Activated T-cell treated with anti-CD3 and anti-CD28 coated beads, Interleukin-2, amount 50 U/mL, for 24 hours (primary cell): ENCODE measurements around the gene LLGL1.
A peak's percentile ranks its signal among the peaks of the same experiment; 100 is the strongest.

Source experiments
- DNase-seq: peaks from one replicate; pipeline ENCODE4 v3.0.0-alpha.2; 2020
- H3K27ac Mint-ChIP-seq: 2 replicates; pipeline ENCODE4 v1.8.0; 2020; ENCODE audit warnings: mild to moderate bottlenecking, mixed read lengths
- H3K27me3 Mint-ChIP-seq: 2 replicates; pipeline ENCODE4 v1.8.0; 2020; ENCODE audit warnings: mixed read lengths
- H3K36me3 Mint-ChIP-seq: 2 replicates; pipeline ENCODE4 v1.8.0; 2020; ENCODE audit warnings: low read depth, mixed read lengths
- H3K4me1 Mint-ChIP-seq: 2 replicates; pipeline ENCODE4 v1.8.0; 2020; ENCODE audit warnings: low read depth, mixed read lengths
- H3K4me3 Mint-ChIP-seq: 2 replicates; pipeline ENCODE4 v1.8.0; 2020; ENCODE audit warnings: mild to moderate bottlenecking, moderate library complexity, mixed read lengths
- H3K9me3 Mint-ChIP-seq: 2 replicates; pipeline ENCODE4 v1.8.0; 2020; ENCODE audit warnings: mixed read lengths

Gene LLGL1

GRCh38 chr17:18280249-18280648, 54.8 kb downstream of the LLGL1 start:
- Mint-ChIP-seq H3K9me3 (no peaks in the 10 kb centered on the region), H3K4me3 (no peak overlapping the region), H3K27ac (no peak overlapping the region), H3K36me3 (peaks cover 93% of the 10 kb centered on the region), H3K4me1 (no peaks in the 10 kb centered on the region), H3K27me3 (no peaks in the 10 kb centered on the region)
- DNase-seq: no peak

GRCh38 chr17:18280766-18281371, 55.4 kb downstream of the LLGL1 start:
- Mint-ChIP-seq H3K36me3 (peaks cover 93% of the 10 kb centered on the region), H3K27me3 (no peaks in the 10 kb centered on the region), H3K9me3 (no peaks in the 10 kb centered on the region), H3K27ac (peak overlapping the region; percentile 38), H3K4me3 (no peak overlapping the region), H3K4me1 (no peaks in the 10 kb centered on the region)
- no peak for DNase-seq

DNA sequence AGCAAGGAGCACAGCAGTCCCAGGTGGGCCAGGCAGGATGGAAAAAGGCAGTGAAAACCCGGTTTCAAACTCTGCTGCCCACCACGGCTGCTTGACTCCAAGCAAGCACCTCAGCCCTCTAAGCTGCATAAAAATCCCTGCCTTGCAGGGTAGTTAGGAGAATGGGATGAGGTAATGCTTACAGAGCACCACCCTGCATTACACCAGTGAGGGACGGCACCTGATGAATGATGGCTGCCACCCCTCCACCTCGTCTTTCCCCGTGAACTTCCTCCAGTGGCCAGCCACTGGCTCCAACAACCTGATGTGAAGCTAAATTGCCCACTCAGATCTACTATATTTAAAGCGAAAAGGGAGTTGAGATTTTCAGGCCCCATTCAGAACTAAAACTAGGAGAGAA, 56.4 kb downstream of the LLGL1 start:
- DNase-seq: no peak
- Mint-ChIP-seq H3K27ac (no peak overlapping the region), H3K4me1 (no peaks in the 10 kb centered on the region), H3K36me3 (peaks cover 92% of the 10 kb centered on the region), H3K4me3 (no peak overlapping the region), H3K9me3 (no peaks in the 10 kb centered on the region), H3K27me3 (no peaks in the 10 kb centered on the region)

- Mint-ChIP-seq H3K9me3 (no peaks in the 10 kb centered on the region), H3K4me1 (no peaks in the 10 kb centered on the region), H3K27me3 (no peaks in the 10 kb centered on the region), H3K4me3 (no peak overlapping the region), H3K36me3 (peaks cover 94% of the 10 kb centered on the region), H3K27ac (peak overlapping the region; percentile 6)
- no peak for DNase-seq
Observed at GRCh38 chr17:18285296-18285695, 59.9 kb downstream of the LLGL1 start.

- H3K27ac Mint-ChIP-seq: peak overlapping the region; percentile 7
- DNase-seq: no peak
- H3K27me3 Mint-ChIP-seq: no peaks in the 10 kb centered on the region
- no peak overlapping the region for H3K4me3 Mint-ChIP-seq
- H3K9me3 Mint-ChIP-seq: no peaks in the 10 kb centered on the region
- H3K4me1 Mint-ChIP-seq: no peaks in the 10 kb centered on the region
- H3K36me3 Mint-ChIP-seq: peaks cover 93% of the 10 kb centered on the region
Observed at GRCh38 chr17:18291718-18292540, 66.5 kb downstream of the LLGL1 start.
